HepG2 (cell line): ENCODE results near the gene TCF23. TPM values are rescaled to one million over a fixed set of nuclear protein-coding genes. Genes with fewer than 3 reads are reported as not detected.

Source experiments
- CEBPB ChIP-seq: IDR thresholded peaks from 2 replicates; pipeline ENCODE4 v1.6.1; 2011; ENCODE audit warnings: low read depth, low read length, improper control_type of control experiment, borderline replicate concordance
- KLF15 ChIP-seq: sonication (generic); formaldehyde crosslinking; IDR thresholded peaks from 2 replicates; pipeline ENCODE4 v1.8.1; 2023; ENCODE audit warnings: borderline replicate concordance, mild to moderate bottlenecking, inconsistent platforms, missing genetic modification reagents, mixed read lengths
- MAFF ChIP-seq: IDR thresholded peaks from 2 replicates; pipeline ENCODE4 v1.6.1; 2011; ENCODE audit warnings: low read depth, low read length, improper control_type of control experiment
- MEIS1 ChIP-seq: sonication (generic); formaldehyde crosslinking; IDR thresholded peaks from 2 replicates; pipeline ENCODE4 v1.9.0; 2021; ENCODE audit warnings: mild to moderate bottlenecking, missing genetic modification reagents, moderate library complexity, borderline replicate concordance
- NR2F6 ChIP-seq, 2 experiments: IDR thresholded peaks; 2 replicates each; pipeline ENCODE4 v1.6.1; 2016; ENCODE audit warnings: antibody characterized with exemption in 1 of 2, mild to moderate bottlenecking in 1 of 2
- SAFB2 ChIP-seq: sonication (generic); formaldehyde crosslinking; IDR thresholded peaks from 2 replicates; pipeline ENCODE4 v1.5.1; 2020; ENCODE audit warnings: missing genetic modification reagents, low read depth, mild to moderate bottlenecking, borderline replicate concordance
- SKI ChIP-seq: fragments of 450-650 bp; IDR thresholded peaks from one replicate; pipeline ENCODE4 v1.6.1; 2018; ENCODE audit warnings: mild to moderate bottlenecking; ENCODE audit not compliant: partially characterized antibody
- SP2 ChIP-seq: sonication (generic); formaldehyde crosslinking; IDR thresholded peaks from 2 replicates; pipeline ENCODE4 v1.5.1; 2020; ENCODE audit warnings: mild to moderate bottlenecking, missing genetic modification reagents
- TFAP4 ChIP-seq: sonication (generic); IDR thresholded peaks from 2 replicates; pipeline ENCODE4 v1.6.1; 2016; ENCODE audit warnings: low read depth, borderline replicate concordance
- TRAFD1 ChIP-seq: sonication (generic); formaldehyde crosslinking; IDR thresholded peaks from 2 replicates; pipeline ENCODE4 v1.5.1; 2020; ENCODE audit warnings: missing genetic modification reagents, mild to moderate bottlenecking, borderline replicate concordance
- ZFY ChIP-seq: sonication (generic); formaldehyde crosslinking; IDR thresholded peaks from 2 replicates; pipeline ENCODE4 v1.4.0; 2020; ENCODE audit warnings: missing genetic modification reagents
- ZKSCAN1 ChIP-seq: fragments of 150-350 bp; IDR thresholded peaks from 2 replicates; pipeline ENCODE4 v1.6.1; 2014; ENCODE audit warnings: low read length
- ZNF3 ChIP-seq: IDR thresholded peaks from 2 replicates; pipeline ENCODE4 v1.7.0; 2017; ENCODE audit warnings: inconsistent platforms
- ZNF350 ChIP-seq: sonication (generic); formaldehyde crosslinking; IDR thresholded peaks from 2 replicates; pipeline ENCODE4 v1.4.0; 2020; ENCODE audit warnings: mild to moderate bottlenecking, low read depth, missing genetic modification reagents, borderline replicate concordance
- ZNF607 ChIP-seq: sonication (generic); formaldehyde crosslinking; IDR thresholded peaks from 2 replicates; pipeline ENCODE4 v1.5.1; 2020; ENCODE audit warnings: missing genetic modification reagents, mild to moderate bottlenecking, borderline replicate concordance
- ZNF644 ChIP-seq: IDR thresholded peaks from 2 replicates; pipeline ENCODE4 v1.6.1; 2016; ENCODE audit warnings: low read depth
- polyA plus RNA-seq, 8 experiments: library from polyadenylated mRNA; depleted of rRNA in 3 of 8; stranded (reverse) in 7 of 8; unstranded in 1 of 8; fragments of >200 nt; fragmentation: Illumina TruSeq in 4 of 8; extraction: Trizol in 4 of 8; gene quantifications; 2 replicates each; pipeline versions ENCODE4 v1.2.1 to v1.2.3, GENCODE V29; 2011 to 2016; ENCODE audit warnings: low read depth in 4 of 8, missing spikeins in 1 of 8, mixed read lengths in 1 of 8; ENCODE audit not compliant: insufficient read depth in 1 of 8
- total RNA-seq, 5 experiments: library from RNA; depleted of rRNA; stranded (reverse); fragments of >200 nt; fragmentation: Illumina TruSeq; extraction: Trizol; gene quantifications; 2 replicates each; pipeline ENCODE4 v1.2.3, GENCODE V29; 2016; ENCODE audit warnings: low read depth in 1 of 5
- TF ChIP-seq, protein P1 (sequence below): sonication (generic); formaldehyde crosslinking; IDR thresholded peaks from 2 replicates; pipeline ENCODE4 v1.8.1; 2023; ENCODE audit warnings: mild to moderate bottlenecking, inconsistent platforms, moderate library complexity, missing genetic modification reagents, borderline replicate concordance
- TF ChIP-seq, protein P2 (sequence below): IDR thresholded peaks from 2 replicates; pipeline ENCODE4 v1.6.1; 2012; ENCODE audit warnings: low read depth, low read length, improper control_type of control experiment
- TF ChIP-seq, protein P3 (sequence below): sonication (generic); formaldehyde crosslinking; IDR thresholded peaks from 2 replicates; pipeline ENCODE4 v1.5.1; 2020; ENCODE audit warnings: mild to moderate bottlenecking, missing genetic modification reagents, borderline replicate concordance

Gene TCF23
- total and polyA plus RNA-seq, 2 of the 13 experiments (the other 11 are each of a cell fraction or from before 2014, with no cell fraction given): 0.02 to 1.4 TPM

GRCh38 chr2:27126252-27126710, 22.5 kb upstream of the TCF23 start (continued):
- TF ChIP-seq SP2: no peak
- TF ChIP-seq TRAFD1 (CRISPR knock-in tag): peak; percentile 49; the same call in 1 of the 2 replicates
- TF ChIP-seq, protein P1, sequence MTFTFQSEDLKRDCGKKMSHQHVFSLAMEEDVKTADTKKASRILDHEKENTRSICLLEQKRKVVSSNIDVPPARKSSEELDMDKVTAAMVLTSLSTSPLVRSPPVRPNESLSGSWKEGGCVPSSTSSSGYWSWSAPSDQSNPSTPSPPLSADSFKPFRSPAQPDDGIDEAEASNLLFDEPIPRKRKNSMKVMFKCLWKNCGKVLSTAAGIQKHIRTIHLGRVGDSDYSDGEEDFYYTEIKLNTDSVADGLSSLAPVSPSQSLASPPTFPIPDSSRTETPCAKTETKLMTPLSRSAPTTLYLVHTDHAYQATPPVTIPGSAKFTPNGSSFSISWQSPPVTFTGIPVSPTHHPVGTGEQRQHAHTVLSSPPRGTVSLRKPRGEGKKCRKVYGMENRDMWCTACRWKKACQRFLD (CRISPR knock-in tag): no peak
- TF ChIP-seq TFAP4: no peak
- no peak for TF ChIP-seq SAFB2
- no peak for TF ChIP-seq MEIS1 (CRISPR knock-in tag)
- no peak for TF ChIP-seq NR2F6 (IDR thresholded peaks at IDR 0.05)
- TF ChIP-seq NR2F6 (CRISPR knock-in tag; IDR thresholded peaks at IDR 0.05): 0 out of 2 replicates have a peak, but pooled peaks have one; percentile 6
- no peak for TF ChIP-seq KLF15
- TF ChIP-seq SKI: no peak
- peak; percentile 94 for TF ChIP-seq ZNF644
- TF ChIP-seq MAFF: no peak
- no peak for TF ChIP-seq ZKSCAN1
- TF ChIP-seq ZNF607 (CRISPR knock-in tag): 0 out of 2 replicates have a peak, but pooled peaks have one; percentile 45
- TF ChIP-seq, protein P2, sequence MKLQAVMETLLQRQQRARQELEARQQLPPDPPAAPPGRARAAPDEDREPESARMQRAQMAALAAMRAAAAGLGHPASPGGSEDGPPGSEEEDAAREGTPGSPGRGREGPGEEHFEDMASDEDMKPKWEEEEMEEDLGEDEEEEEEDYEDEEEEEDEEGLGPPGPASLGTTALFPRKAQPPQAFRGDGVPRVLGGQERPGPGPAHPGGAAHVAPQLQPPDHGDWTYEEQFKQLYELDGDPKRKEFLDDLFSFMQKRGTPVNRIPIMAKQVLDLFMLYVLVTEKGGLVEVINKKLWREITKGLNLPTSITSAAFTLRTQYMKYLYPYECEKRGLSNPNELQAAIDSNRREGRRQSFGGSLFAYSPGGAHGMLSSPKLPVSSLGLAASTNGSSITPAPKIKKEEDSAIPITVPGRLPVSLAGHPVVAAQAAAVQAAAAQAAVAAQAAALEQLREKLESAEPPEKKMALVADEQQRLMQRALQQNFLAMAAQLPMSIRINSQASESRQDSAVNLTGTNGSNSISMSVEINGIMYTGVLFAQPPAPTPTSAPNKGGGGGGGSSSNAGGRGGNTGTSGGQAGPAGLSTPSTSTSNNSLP: no peak
- peak; percentile 30; the same call in 1 of the 2 replicates for TF ChIP-seq ZFY (CRISPR knock-in tag)
- TF ChIP-seq, protein P3, sequence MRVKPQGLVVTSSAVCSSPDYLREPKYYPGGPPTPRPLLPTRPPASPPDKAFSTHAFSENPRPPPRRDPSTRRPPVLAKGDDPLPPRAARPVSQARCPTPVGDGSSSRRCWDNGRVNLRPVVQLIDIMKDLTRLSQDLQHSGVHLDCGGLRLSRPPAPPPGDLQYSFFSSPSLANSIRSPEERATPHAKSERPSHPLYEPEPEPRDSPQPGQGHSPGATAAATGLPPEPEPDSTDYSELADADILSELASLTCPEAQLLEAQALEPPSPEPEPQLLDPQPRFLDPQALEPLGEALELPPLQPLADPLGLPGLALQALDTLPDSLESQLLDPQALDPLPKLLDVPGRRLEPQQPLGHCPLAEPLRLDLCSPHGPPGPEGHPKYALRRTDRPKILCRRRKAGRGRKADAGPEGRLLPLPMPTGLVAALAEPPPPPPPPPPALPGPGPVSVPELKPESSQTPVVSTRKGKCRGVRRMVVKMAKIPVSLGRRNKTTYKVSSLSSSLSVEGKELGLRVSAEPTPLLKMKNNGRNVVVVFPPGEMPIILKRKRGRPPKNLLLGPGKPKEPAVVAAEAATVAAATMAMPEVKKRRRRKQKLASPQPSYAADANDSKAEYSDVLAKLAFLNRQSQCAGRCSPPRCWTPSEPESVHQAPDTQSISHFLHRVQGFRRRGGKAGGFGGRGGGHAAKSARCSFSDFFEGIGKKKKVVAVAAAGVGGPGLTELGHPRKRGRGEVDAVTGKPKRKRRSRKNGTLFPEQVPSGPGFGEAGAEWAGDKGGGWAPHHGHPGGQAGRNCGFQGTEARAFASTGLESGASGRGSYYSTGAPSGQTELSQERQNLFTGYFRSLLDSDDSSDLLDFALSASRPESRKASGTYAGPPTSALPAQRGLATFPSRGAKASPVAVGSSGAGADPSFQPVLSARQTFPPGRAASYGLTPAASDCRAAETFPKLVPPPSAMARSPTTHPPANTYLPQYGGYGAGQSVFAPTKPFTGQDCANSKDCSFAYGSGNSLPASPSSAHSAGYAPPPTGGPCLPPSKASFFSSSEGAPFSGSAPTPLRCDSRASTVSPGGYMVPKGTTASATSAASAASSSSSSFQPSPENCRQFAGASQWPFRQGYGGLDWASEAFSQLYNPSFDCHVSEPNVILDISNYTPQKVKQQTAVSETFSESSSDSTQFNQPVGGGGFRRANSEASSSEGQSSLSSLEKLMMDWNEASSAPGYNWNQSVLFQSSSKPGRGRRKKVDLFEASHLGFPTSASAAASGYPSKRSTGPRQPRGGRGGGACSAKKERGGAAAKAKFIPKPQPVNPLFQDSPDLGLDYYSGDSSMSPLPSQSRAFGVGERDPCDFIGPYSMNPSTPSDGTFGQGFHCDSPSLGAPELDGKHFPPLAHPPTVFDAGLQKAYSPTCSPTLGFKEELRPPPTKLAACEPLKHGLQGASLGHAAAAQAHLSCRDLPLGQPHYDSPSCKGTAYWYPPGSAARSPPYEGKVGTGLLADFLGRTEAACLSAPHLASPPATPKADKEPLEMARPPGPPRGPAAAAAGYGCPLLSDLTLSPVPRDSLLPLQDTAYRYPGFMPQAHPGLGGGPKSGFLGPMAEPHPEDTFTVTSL (CRISPR knock-in tag): peak; percentile 49; the same call in 1 of the 2 replicates
- TF ChIP-seq CEBPB: peak; percentile 40; the same call in 1 of the 2 replicates
- no peak for TF ChIP-seq ZNF350 (CRISPR knock-in tag)
- no peak for TF ChIP-seq ZNF3 (CRISPR knock-in tag)
